ENCODE data around the gene TUBGCP3. TPM values are rescaled to one million over a fixed set of nuclear protein-coding genes. Genes with fewer than 3 reads are reported as not detected.
A peak's percentile ranks its signal among the peaks of the same experiment; 100 is the strongest.

TUBGCP3 gene
- total and polyA plus RNA-seq, 2 donors (not counting 1 experiment from before 2014, with no cell fraction given): 30.6 to 65.1 TPM

DNA sequence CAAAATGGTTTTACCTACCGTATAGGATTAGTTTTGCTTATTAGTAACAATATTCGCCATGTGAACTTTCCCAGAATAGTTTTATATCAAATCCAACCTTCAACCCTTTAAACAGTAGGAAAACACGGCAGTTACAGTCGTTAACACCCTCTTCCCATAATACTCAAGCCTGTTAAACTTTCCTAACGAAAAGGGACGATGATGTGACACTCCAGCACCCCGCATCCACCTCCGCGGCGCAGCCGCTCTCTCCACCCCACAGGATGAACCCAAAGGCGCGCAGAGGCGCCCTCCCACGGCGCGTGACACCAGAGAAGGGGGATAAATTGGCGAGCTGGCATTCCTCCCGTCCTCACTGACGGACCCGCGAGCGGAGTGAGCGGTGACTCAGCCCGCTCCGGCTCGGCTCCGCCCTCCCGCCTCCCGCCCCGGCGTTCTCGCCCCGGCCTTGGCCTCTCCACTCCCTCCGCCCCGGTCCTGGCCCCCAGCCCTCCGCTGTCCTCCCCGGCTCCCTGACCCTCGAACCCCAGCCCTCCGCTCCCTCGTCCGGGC, 665 bp downstream of the TUBGCP3 start:
- peaks cover 35 to 38% of the 10 kb centered on the region in 2 donors for H3K4me1 ChIP-seq (ENCODE audit: control insufficient read depth in 2 of 2, insufficient read depth in 2 of 2, low read length in 2 of 2)
- peak overlapping the region; percentile 83 to 96 (median 92) for H3K4me3 ChIP-seq (ENCODE audit: control extremely low read depth in 1 of 5, extremely low read depth in 1 of 5, insufficient read depth in 1 of 5, low read depth in 2 of 5, low read length in 4 of 5)
- peak overlapping the region; percentile 93 for H3K27ac Mint-ChIP-seq
- TF ChIP-seq EZH2 (IDR thresholded peaks at IDR 0.05; ENCODE audit: borderline replicate concordance, insufficient read depth, low read depth, low read length, poor library complexity, severe bottlenecking): no peak
- TF ChIP-seq, protein P1, sequence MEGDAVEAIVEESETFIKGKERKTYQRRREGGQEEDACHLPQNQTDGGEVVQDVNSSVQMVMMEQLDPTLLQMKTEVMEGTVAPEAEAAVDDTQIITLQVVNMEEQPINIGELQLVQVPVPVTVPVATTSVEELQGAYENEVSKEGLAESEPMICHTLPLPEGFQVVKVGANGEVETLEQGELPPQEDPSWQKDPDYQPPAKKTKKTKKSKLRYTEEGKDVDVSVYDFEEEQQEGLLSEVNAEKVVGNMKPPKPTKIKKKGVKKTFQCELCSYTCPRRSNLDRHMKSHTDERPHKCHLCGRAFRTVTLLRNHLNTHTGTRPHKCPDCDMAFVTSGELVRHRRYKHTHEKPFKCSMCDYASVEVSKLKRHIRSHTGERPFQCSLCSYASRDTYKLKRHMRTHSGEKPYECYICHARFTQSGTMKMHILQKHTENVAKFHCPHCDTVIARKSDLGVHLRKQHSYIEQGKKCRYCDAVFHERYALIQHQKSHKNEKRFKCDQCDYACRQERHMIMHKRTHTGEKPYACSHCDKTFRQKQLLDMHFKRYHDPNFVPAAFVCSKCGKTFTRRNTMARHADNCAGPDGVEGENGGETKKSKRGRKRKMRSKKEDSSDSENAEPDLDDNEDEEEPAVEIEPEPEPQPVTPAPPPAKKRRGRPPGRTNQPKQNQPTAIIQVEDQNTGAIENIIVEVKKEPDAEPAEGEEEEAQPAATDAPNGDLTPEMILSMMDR (IDR thresholded peaks at IDR 0.05): no peak
- peaks cover 46% of the 10 kb centered on the region for H3K4me1 Mint-ChIP-seq
- no peaks in the 10 kb centered on the region for H3K36me3 ChIP-seq (replicated peaks in 1 of 2; ENCODE audit: control extremely low read depth in 1 of 2, control insufficient read depth in 1 of 2, extremely low read depth in 1 of 2, insufficient read depth in 2 of 2, low read length in 1 of 2)
- H3K4me2 ChIP-seq (replicated peaks; ENCODE audit: low read depth, low read length, poor library complexity, severe bottlenecking): peak overlapping the region; percentile 91
- ChIA-PET POLR2A (no interaction called here), CTCF (interaction anchor here (1.4 to 3.9 kb wide), 2 partner anchors 19 to 286 kb away, joined by 4 to 18 read pairs; no protein-coding TSS in a partner anchor)
- ATAC-seq (ENCODE audit: low read depth): peak; percentile 50
- WGBS (ENCODE audit: insufficient coverage): under 1% methylated on average over 40 of the region's 42 CpGs
- H3K9ac ChIP-seq (ENCODE audit: low read length): peak overlapping the region; percentile 90
- H3K27ac ChIP-seq (ENCODE audit: low read length in 2 of 2): peak overlapping the region; percentile 55 to 76
- H3K27me3 ChIP-seq (replicated peaks in 1 of 4; ENCODE audit: control extremely low read depth in 1 of 4, control insufficient read depth in 3 of 4, insufficient read depth in 4 of 4, low read length in 3 of 4): no peaks in the 10 kb centered on the region
- H3K4me3 Mint-ChIP-seq: peak overlapping the region; percentile 97
- peaks cover 62% of the 10 kb centered on the region for H3K79me2 ChIP-seq (ENCODE audit: control insufficient read depth, insufficient read depth, low read length)
- no peaks in the 10 kb centered on the region for H3K27me3 Mint-ChIP-seq
- H2AFZ ChIP-seq (ENCODE audit: insufficient read depth, low read depth, low read length, poor library complexity, severe bottlenecking): peak overlapping the region; percentile 93
- peak; percentile 64 for DNase-seq
- intact Hi-C loops (cut with micrococcal nuclease): loop anchor here (10.0 kb wide), 1 partner anchor 1432 kb away; no protein-coding TSS in a partner anchor
- H4K20me1 ChIP-seq (ENCODE audit: control insufficient read depth, insufficient read depth, low read length, poor library complexity, severe bottlenecking): no peaks in the 10 kb centered on the region
- H3K9me3 Mint-ChIP-seq (ENCODE audit: insufficient read depth): no peaks in the 10 kb centered on the region
- no peaks in the 10 kb centered on the region for H3K9me3 ChIP-seq (ENCODE audit: control extremely low read depth in 1 of 3, control insufficient read depth in 2 of 3, insufficient read depth in 1 of 3, low read length in 2 of 3)

DNA sequence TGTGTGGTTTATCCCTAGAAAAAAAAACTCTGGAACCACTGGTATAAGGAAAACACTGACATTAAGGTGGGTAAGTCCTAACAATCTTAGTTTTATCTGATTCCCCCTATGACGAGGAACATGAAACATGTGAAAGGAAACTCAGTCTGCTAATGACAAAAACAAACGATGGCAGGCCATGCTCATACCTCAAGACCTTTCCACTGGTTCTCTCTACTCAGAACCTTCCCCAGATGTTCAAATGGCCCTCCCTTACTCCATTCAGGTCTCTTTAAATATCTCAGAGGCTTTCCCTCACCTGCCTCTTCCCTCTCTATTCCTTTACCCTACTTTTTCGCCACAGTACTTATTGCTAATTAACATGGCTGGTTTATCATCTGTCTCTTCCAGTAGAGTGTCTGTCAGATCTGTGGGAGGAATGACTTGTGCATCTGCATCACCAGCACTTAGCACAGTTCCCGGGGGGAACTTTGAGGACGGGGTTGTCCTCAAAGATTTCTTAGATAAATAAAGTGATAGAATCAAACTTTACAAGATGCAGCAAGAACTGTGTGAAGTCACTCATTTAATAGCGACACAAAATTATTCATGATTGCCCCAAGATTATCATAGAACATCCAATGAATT, 1.5 kb downstream of the TUBGCP3 start:
- H3K9me3 Mint-ChIP-seq (ENCODE audit: insufficient read depth): no peaks in the 10 kb centered on the region
- peak overlapping the region; percentile 93 for H2AFZ ChIP-seq (ENCODE audit: insufficient read depth, low read depth, low read length, poor library complexity, severe bottlenecking)
- H3K27ac ChIP-seq (ENCODE audit: low read length in 2 of 2): peak overlapping the region in 1 of 2 donors; percentile 76
- H3K4me3 Mint-ChIP-seq: peak overlapping the region; percentile 97
- H3K4me1 ChIP-seq (ENCODE audit: control insufficient read depth in 2 of 2, insufficient read depth in 2 of 2, low read length in 2 of 2): peaks cover 37 to 41% of the 10 kb centered on the region in 2 donors
- peak overlapping the region; percentile 91 for H3K4me2 ChIP-seq (replicated peaks; ENCODE audit: low read depth, low read length, poor library complexity, severe bottlenecking)
- ATAC-seq (ENCODE audit: low read depth) (no peak), DNase-seq (no peak)
- 25% methylated on average over 2 of the region's 6 CpGs for WGBS (ENCODE audit: insufficient coverage)
- ChIA-PET CTCF (no interaction called here), POLR2A (no interaction called here)
- no peak overlapping the region for H3K9ac ChIP-seq (ENCODE audit: low read length)
- intact Hi-C loops (cut with micrococcal nuclease): loop anchor here (10.0 kb wide), 1 partner anchor 1432 kb away; no protein-coding TSS in a partner anchor
- no peaks in the 10 kb centered on the region for H3K27me3 ChIP-seq (replicated peaks in 1 of 4; ENCODE audit: control extremely low read depth in 1 of 4, control insufficient read depth in 3 of 4, insufficient read depth in 4 of 4, low read length in 3 of 4)
- H3K79me2 ChIP-seq (ENCODE audit: control insufficient read depth, insufficient read depth, low read length): peaks cover 71% of the 10 kb centered on the region
- no peaks in the 10 kb centered on the region for H3K9me3 ChIP-seq (ENCODE audit: control extremely low read depth in 1 of 3, control insufficient read depth in 2 of 3, insufficient read depth in 1 of 3, low read length in 2 of 3)
- peak overlapping the region; percentile 11 for H3K27ac Mint-ChIP-seq
- no peaks in the 10 kb centered on the region for H4K20me1 ChIP-seq (ENCODE audit: control insufficient read depth, insufficient read depth, low read length, poor library complexity, severe bottlenecking)
- H3K4me3 ChIP-seq (ENCODE audit: control extremely low read depth in 1 of 5, extremely low read depth in 1 of 5, insufficient read depth in 1 of 5, low read depth in 2 of 5, low read length in 4 of 5): peak overlapping the region in 2 of 5 experiments; percentile 92 to 96
- TF ChIP-seq, protein P1 (IDR thresholded peaks at IDR 0.05): no peak
- no peak for TF ChIP-seq EZH2 (IDR thresholded peaks at IDR 0.05; ENCODE audit: borderline replicate concordance, insufficient read depth, low read depth, low read length, poor library complexity, severe bottlenecking)
- no peaks in the 10 kb centered on the region for H3K27me3 Mint-ChIP-seq
- no peaks in the 10 kb centered on the region for H3K36me3 ChIP-seq (replicated peaks in 1 of 2; ENCODE audit: control extremely low read depth in 1 of 2, control insufficient read depth in 1 of 2, extremely low read depth in 1 of 2, insufficient read depth in 2 of 2, low read length in 1 of 2)
- peaks cover 51% of the 10 kb centered on the region for H3K4me1 Mint-ChIP-seq

All from B cell (primary cell).